Upper lobe of right lung (tissue), 1 donor: Measurements from ENCODE around the gene USP38. TPM values are rescaled to one million over a fixed set of nuclear protein-coding genes. Genes with fewer than 3 reads are reported as not detected.

ENCODE experiments used
- ATAC-seq: fragments of 200-7000 bp; cut with Tn5 transposase; one replicate; pipeline ENCODE4 v1.9.1; 2020; ENCODE audit warnings: mild to moderate bottlenecking, moderate library complexity
- DNase-seq: peaks from one replicate; pipeline ENCODE4 v3.0.0-alpha.2; 2020
- H3K27ac ChIP-seq: fragments of 200-600 bp; one replicate; pipeline ENCODE4 v1.8.0; 2022
- H3K27me3 ChIP-seq: fragments of 200-600 bp; one replicate; pipeline ENCODE4 v1.8.0; 2022; ENCODE audit warnings: mild to moderate bottlenecking
- H3K36me3 ChIP-seq: fragments of 200-600 bp; one replicate; pipeline ENCODE4 v1.8.0; 2022
- H3K4me1 ChIP-seq: fragments of 200-600 bp; one replicate; pipeline ENCODE4 v1.8.0; 2022
- H3K4me3 ChIP-seq: fragments of 200-600 bp; one replicate; pipeline ENCODE4 v1.8.0; 2022; ENCODE audit warnings: mild to moderate bottlenecking
- H3K9me3 ChIP-seq: fragments of 200-600 bp; one replicate; pipeline ENCODE4 v1.8.0; 2022
- intact Hi-C: fragments of 100-400 bp; cut with DNase I; formaldehyde crosslinking; loops from one replicate; pipeline ENCODE4 v1.11.0; 2022
- total RNA-seq: library from RNA; stranded (reverse); fragmentation: NEBNext Ultra II Directional; extraction: Animal tissue kit (Norgen Biotek cat#: 25700); gene quantifications from one replicate; pipeline ENCODE4 v1.2.1, GENCODE V29; 2021
- TF ChIP-seq, protein P1 (sequence below): fragments of 200-600 bp; IDR thresholded peaks from one replicate; pipeline ENCODE4 v1.8.0; 2022; ENCODE audit warnings: antibody characterized with exemption
- donor health status: DM: no; HTN: yes; CAD: no; lungs with severe emphysema.

Gene USP38
- total RNA-seq, 1 donor from 2014 or later, result 25.7 TPM

DNA sequence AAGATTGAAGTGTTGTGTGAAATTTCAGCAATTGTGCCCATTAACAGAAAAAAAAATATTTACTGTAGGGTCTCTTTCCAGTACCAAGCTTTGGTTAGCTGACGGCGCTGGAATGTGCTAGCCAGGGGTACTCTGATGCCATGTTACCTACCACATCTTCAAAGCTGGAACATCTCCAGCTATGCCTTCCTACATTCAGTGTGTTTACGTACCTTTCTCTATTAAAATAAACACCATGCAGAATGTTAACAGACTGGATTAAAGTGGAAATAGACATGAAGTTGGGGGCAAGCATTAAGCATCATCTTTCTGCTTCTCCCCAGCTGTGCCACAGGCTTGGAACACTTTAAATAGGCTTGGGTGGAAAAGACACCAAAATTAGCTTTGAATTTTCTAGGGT, 65.9 kb downstream of the USP38 start:
- ATAC-seq (no peak), DNase-seq (no peak)
- Histone ChIP-seq H3K9me3 (no peaks in the 10 kb centered on the region), H3K36me3 (no peaks in the 10 kb centered on the region), H3K27ac (no peak overlapping the region), H3K4me3 (no peak overlapping the region), H3K4me1 (no peaks in the 10 kb centered on the region), H3K27me3 (no peaks in the 10 kb centered on the region)
- TF ChIP-seq, protein P1, sequence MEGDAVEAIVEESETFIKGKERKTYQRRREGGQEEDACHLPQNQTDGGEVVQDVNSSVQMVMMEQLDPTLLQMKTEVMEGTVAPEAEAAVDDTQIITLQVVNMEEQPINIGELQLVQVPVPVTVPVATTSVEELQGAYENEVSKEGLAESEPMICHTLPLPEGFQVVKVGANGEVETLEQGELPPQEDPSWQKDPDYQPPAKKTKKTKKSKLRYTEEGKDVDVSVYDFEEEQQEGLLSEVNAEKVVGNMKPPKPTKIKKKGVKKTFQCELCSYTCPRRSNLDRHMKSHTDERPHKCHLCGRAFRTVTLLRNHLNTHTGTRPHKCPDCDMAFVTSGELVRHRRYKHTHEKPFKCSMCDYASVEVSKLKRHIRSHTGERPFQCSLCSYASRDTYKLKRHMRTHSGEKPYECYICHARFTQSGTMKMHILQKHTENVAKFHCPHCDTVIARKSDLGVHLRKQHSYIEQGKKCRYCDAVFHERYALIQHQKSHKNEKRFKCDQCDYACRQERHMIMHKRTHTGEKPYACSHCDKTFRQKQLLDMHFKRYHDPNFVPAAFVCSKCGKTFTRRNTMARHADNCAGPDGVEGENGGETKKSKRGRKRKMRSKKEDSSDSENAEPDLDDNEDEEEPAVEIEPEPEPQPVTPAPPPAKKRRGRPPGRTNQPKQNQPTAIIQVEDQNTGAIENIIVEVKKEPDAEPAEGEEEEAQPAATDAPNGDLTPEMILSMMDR, result no peak
- intact Hi-C loops, result no loop called here

DNA sequence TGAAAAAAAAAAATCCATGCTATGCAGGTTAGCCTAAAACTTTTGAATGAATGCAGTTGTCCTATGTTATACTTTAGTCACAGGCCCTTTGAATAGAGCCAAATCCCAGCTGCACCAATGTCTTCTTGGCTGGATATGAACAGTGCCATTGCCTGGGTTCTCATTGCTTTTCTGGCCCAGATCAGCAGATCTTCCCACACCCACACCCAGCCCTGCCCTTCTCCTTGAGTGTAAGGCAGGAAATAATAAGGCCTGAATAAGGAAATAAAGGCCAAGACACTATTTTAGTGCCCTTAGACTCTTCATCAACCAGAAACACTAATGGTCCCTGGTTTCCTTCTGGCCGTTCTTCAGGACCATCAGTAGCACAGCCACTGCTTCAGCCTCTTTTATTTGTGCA, 66.6 kb downstream of the USP38 start:
- H3K36me3 ChIP-seq, result no peaks in the 10 kb centered on the region
- ATAC-seq (no peak), DNase-seq (no peak)
- no peaks in the 10 kb centered on the region for H3K27me3 ChIP-seq
- no peaks in the 10 kb centered on the region for H3K4me1 ChIP-seq
- H3K9me3 ChIP-seq, result no peaks in the 10 kb centered on the region
- no peak overlapping the region for H3K27ac ChIP-seq
- no peak overlapping the region for H3K4me3 ChIP-seq
- intact Hi-C loops, result no loop called here
- TF ChIP-seq, protein P1, result no peak

DNA sequence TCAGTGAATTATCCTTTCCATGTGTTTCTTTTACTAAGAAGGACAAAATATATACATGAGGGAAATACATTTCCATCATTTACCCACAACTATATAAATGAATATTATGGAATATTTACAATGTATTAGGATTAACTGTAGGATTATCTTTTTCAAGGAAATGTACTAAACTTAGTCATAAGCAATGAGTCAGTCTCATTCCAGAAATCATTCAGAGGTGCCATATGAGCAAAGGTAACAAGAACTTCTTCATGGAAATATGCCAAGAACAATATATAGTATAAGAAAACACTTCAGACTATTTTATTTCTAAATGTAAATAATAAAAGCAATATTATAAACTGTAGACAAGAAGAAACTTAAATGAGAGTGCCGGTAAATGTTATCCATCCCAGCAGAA, 67.1 kb downstream of the USP38 start:
- ATAC-seq, result no peak
- no peaks in the 10 kb centered on the region for H3K27me3 ChIP-seq
- intact Hi-C loops, result no loop called here
- DNase-seq, result no peak
- no peaks in the 10 kb centered on the region for H3K36me3 ChIP-seq
- TF ChIP-seq, protein P1, result no peak
- no peaks in the 10 kb centered on the region for H3K4me1 ChIP-seq
- H3K9me3 ChIP-seq, result no peaks in the 10 kb centered on the region
- no peak overlapping the region for H3K27ac ChIP-seq
- no peak overlapping the region for H3K4me3 ChIP-seq

DNA sequence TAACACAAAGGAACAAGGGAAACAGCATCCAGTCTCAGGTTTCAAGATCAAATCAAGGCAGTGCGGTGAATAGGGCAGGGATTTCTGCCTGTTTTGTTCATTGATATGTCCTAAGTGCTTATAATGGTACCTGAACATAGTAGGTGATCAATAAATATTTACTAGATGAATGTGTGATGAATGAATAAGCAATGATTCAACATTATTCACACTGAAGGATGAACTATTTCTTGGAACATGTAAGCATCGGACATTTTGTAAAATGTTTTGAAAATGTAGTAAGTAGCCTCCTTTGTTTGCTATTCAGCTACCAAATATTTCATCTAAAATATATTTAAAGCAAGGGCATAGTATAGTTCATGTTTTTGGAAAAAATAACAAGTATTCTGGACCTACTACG, 67.8 kb downstream of the USP38 start:
- ATAC-seq (no peak), DNase-seq (no peak)
- Histone ChIP-seq H3K9me3 (no peaks in the 10 kb centered on the region), H3K36me3 (no peaks in the 10 kb centered on the region), H3K27me3 (no peaks in the 10 kb centered on the region), H3K4me3 (no peak overlapping the region), H3K27ac (no peak overlapping the region), H3K4me1 (no peaks in the 10 kb centered on the region)
- intact Hi-C loops, result no loop called here
- TF ChIP-seq, protein P1, result no peak

DNA sequence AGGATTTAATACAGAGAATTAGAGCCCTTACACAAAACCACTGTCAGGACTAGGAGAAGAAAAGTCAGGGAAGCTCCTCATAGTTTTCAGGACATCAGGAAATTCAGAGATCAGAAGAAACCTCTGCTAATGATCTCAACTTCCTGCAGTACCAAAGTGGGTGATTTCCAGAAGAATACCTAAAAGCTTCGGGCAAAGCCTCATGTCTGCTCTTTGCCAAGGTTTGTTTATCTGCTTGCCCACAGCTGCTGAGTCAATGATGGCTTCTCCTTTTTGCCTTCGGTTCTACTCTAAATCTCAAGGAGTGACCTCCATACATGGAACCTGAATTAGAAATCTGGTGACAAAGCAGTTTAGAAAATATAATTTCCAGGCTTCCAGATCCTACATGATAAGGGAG, 68.4 kb downstream of the USP38 start:
- no peaks in the 10 kb centered on the region for H3K27me3 ChIP-seq
- no peak overlapping the region for H3K4me3 ChIP-seq
- H3K27ac ChIP-seq, result no peak overlapping the region
- intact Hi-C loops, result no loop called here
- DNase-seq (no peak), ATAC-seq (no peak)
- H3K4me1 ChIP-seq, result no peaks in the 10 kb centered on the region
- no peaks in the 10 kb centered on the region for H3K36me3 ChIP-seq
- H3K9me3 ChIP-seq, result no peaks in the 10 kb centered on the region
- TF ChIP-seq, protein P1, result no peak

DNA sequence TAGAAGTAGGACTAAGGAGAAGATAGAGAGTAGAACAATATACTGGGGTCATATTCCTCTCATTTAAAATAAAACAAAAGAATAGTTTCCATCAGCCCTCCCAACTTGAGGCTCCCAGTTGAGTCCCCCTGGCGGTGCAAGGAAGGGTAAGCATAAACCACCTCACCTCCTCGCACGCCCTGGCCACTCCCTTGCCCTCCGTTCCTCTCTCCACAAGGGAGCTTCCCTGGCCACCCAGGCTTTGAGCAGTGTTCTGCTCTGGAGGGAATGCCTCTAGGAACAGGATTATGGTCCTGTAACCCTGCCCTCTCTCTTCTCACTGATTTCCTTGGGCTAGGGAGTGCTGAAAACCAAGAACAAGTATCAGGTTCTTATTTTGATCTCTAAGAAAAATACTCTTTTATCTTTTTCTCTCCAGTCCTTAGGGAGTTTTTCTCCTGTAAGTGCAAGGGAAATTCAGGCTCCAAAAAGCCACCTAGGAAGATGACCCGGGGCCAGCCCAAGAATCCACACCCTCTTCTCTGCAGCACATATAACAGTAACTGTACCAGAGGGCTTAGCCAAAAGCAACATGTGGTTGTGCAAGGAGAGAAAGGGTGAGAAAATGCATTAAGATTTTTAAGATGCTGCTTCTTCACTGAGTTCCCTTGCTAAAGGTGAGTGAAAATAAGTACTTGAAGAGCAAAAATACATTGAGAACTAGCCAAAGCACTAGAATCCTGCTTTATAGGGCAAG, 69.9 kb downstream of the USP38 start:
- no peak overlapping the region for H3K27ac ChIP-seq
- no peaks in the 10 kb centered on the region for H3K9me3 ChIP-seq
- DNase-seq, result no peak
- intact Hi-C loops, result no loop called here
- TF ChIP-seq, protein P1, result no peak
- H3K27me3 ChIP-seq, result no peaks in the 10 kb centered on the region
- no peaks in the 10 kb centered on the region for H3K4me1 ChIP-seq
- no peaks in the 10 kb centered on the region for H3K36me3 ChIP-seq
- H3K4me3 ChIP-seq, result no peak overlapping the region
- ATAC-seq, result no peak
